K562 (cell line): Measurements from ENCODE around the gene HJV. TPM values are rescaled to one million over a fixed set of nuclear protein-coding genes. Genes with fewer than 3 reads are reported as not detected.

Experiments used
- ARNT ChIP-seq, 2 experiments: fragments of 450-650 bp; IDR thresholded peaks; 2 replicates each; pipeline ENCODE4 v1.6.1; 2016; ENCODE audit warnings: mild to moderate bottlenecking in 1 of 2
- ERF ChIP-seq: fragments of 450-650 bp; formaldehyde crosslinking; IDR thresholded peaks from 2 replicates; pipeline ENCODE4 v1.4.0; 2020; ENCODE audit warnings: mild to moderate bottlenecking, mixed read lengths
- FOXJ2 ChIP-seq: fragments of 200-800 bp; sonication (Bioruptor generic); IDR thresholded peaks from 2 replicates; pipeline ENCODE4 v1.6.1; 2016; ENCODE audit warnings: missing genetic modification characterization, missing compliant biosample characterization
- GABPB2 ChIP-seq: fragments of 250-450 bp; sonication (Bioruptor Pico); conservative IDR thresholded peaks from 2 replicates; pipeline ENCODE4 v1.5.1; 2021; ENCODE audit warnings: mild to moderate bottlenecking
- JUNB ChIP-seq: fragments of 450-650 bp; formaldehyde crosslinking; conservative IDR thresholded peaks from 2 replicates; pipeline ENCODE4 v1.4.0; 2020; ENCODE audit warnings: mild to moderate bottlenecking
- KDM1A ChIP-seq, 2 experiments: fragments of 450-650 bp; IDR thresholded peaks; 2 replicates each; pipeline ENCODE4 v1.6.1; 2016; ENCODE audit warnings: mild to moderate bottlenecking in 2 of 2
- MCM3 ChIP-seq: fragments of 450-650 bp; IDR thresholded peaks from 2 replicates; pipeline ENCODE4 v1.6.1; 2016
- PHB2 ChIP-seq: fragments of 450-650 bp; IDR thresholded peaks from 2 replicates; pipeline ENCODE4 v1.6.1; 2017; ENCODE audit warnings: low read depth
- PKNOX1 ChIP-seq: fragments of 450-650 bp; IDR thresholded peaks from 2 replicates; pipeline ENCODE4 v1.6.1; 2016
- POLR2B ChIP-seq: fragments of 450-650 bp; IDR thresholded peaks from 2 replicates; pipeline ENCODE4 v1.6.1; 2018; ENCODE audit warnings: low read depth; ENCODE audit not compliant: partially characterized antibody
- PRPF4 ChIP-seq: fragments of 200-400 bp; formaldehyde crosslinking; IDR thresholded peaks from one replicate; pipeline ENCODE4 v1.6.1; 2017; ENCODE audit warnings: low read length, low read depth, mild to moderate bottlenecking; ENCODE audit not compliant: insufficient read depth, poor library complexity, severe bottlenecking
- RFX7 ChIP-seq: fragments of 250-450 bp; sonication (Bioruptor Pico); IDR thresholded peaks from 2 replicates; pipeline ENCODE4 v1.5.1; 2021; ENCODE audit warnings: mild to moderate bottlenecking
- SMARCE1 ChIP-seq: fragments of 450-650 bp; IDR thresholded peaks from 2 replicates; pipeline ENCODE4 v1.7.1; 2016; ENCODE audit warnings: mild to moderate bottlenecking
- TCF15 ChIP-seq: fragments of 250-450 bp; sonication (Bioruptor Pico); IDR thresholded peaks from 2 replicates; pipeline ENCODE4 v1.8.0; 2022; ENCODE audit warnings: moderate library complexity, mild to moderate bottlenecking, inconsistent platforms
- TRIM28 ChIP-seq: fragments of 450-650 bp; IDR thresholded peaks from 2 replicates; pipeline ENCODE4 v1.6.1; 2017
- USF2 ChIP-seq: sonication (generic); formaldehyde crosslinking; IDR thresholded peaks from 2 replicates; pipeline ENCODE4 v1.5.0; 2020; ENCODE audit warnings: missing genetic modification reagents
- ZBTB12 ChIP-seq: fragments of 250-450 bp; sonication (Bioruptor Pico); IDR thresholded peaks from 2 replicates; pipeline ENCODE4 v1.4.0; 2020
- ZFP91 ChIP-seq: sonication (generic); formaldehyde crosslinking; IDR thresholded peaks from 2 replicates; pipeline ENCODE4 v1.8.0; 2022; ENCODE audit warnings: mild to moderate bottlenecking, missing genetic modification reagents
- ZNF140 ChIP-seq: fragments of 250-450 bp; sonication (Bioruptor Pico); IDR thresholded peaks from 2 replicates; pipeline ENCODE4 v1.8.0; 2021; ENCODE audit warnings: moderate library complexity, mild to moderate bottlenecking, inconsistent platforms
- ZNF395 ChIP-seq: fragments of 200-800 bp; sonication (Bioruptor generic); IDR thresholded peaks from 2 replicates; pipeline ENCODE4 v1.6.1; 2017; ENCODE audit warnings: missing genetic modification characterization, missing compliant biosample characterization
- ZNF398 ChIP-seq: fragments of 250-450 bp; sonication (Bioruptor Pico); IDR thresholded peaks from 2 replicates; pipeline ENCODE4 v1.8.0; 2021; ENCODE audit warnings: moderate library complexity, mild to moderate bottlenecking, inconsistent platforms
- ZNF76 ChIP-seq: fragments of 250-450 bp; sonication (Bioruptor Pico); IDR thresholded peaks from 2 replicates; pipeline ENCODE4 v1.4.0; 2020; ENCODE audit warnings: mild to moderate bottlenecking, moderate library complexity, borderline replicate concordance
- polyA plus RNA-seq, 8 experiments: library from polyadenylated mRNA; depleted of rRNA in 4 of 8; stranded (reverse) in 5 of 8; unstranded in 3 of 8; fragments of >200 nt; fragmentation: Nextera tagmentation in 2 of 8; fragmentation: Illumina TruSeq in 1 of 8; extraction: Ambion mirVana in 2 of 8; extraction: Trizol in 1 of 8; gene quantifications; 2 replicates each; pipeline versions ENCODE4 v1.2.1 to v1.2.3, GENCODE V29; 2011 to 2014; ENCODE audit warnings: inconsistent platforms in 1 of 8, missing spikeins in 1 of 8
- total RNA-seq, 7 experiments: library from RNA; depleted of rRNA in 6 of 7; stranded (reverse); fragments of >200 nt in 6 of 7; fragmentation: Illumina TruSeq in 2 of 7; extraction: Trizol in 2 of 7; gene quantifications; 2 replicates each; pipeline versions ENCODE4 v1.2.1 to v1.2.3, GENCODE V29; 2011 to 2021; ENCODE audit warnings: low replicate concordance in 1 of 7

The HJV gene
- total and polyA plus RNA-seq, 9 of the 15 experiments (the other 6 are each of a cell fraction or from before 2014, with no cell fraction given): 1.0 to 6.6 (median 2.4) TPM

- TF ChIP-seq PKNOX1 (no peak), PRPF4 (no peak), SMARCE1 (0 out of 2 replicates have a peak, but pooled peaks have one; percentile 27), TCF15 (CRISPR knock-in tag) (no peak), MCM3 (no peak), PHB2 (0 out of 2 replicates have a peak, but pooled peaks have one; percentile 19), ZNF395 (CRISPR knock-in tag) (no peak), USF2 (CRISPR knock-in tag) (no peak), RFX7 (CRISPR knock-in tag) (no peak), ZNF140 (CRISPR knock-in tag) (no peak), POLR2B (no peak), JUNB (CRISPR knock-in tag) (no peak), ERF (CRISPR knock-in tag) (no peak), ZBTB12 (CRISPR knock-in tag) (no peak), TRIM28 (0 out of 2 replicates have a peak, but pooled peaks have one; percentile 3), ZFP91 (CRISPR knock-in tag) (no peak), KDM1A (IDR thresholded peaks at IDR 0.05) (no peak), GABPB2 (no peak), ZNF76 (no peak), FOXJ2 (tag) (no peak), ARNT (IDR thresholded peaks at IDR 0.05) (0 out of 4 replicates have a peak, but pooled peaks of 1 of the 2 experiments have one; percentile 1), ZNF398 (CRISPR knock-in tag) (no peak)
Observed at GRCh38 chr1:146039844-146040194, 18.3 kb upstream of the HJV start (continued).
